HuH-7.5 (cell line): ENCODE measurements around the gene ARHGAP44.
"Not testable (repeated sequence)": the region's sequence is repeated elsewhere in the genome, so short reads cannot be mapped to it uniquely, and the experiment has no call there.

Experiments
- DNase-seq: peaks from one replicate; pipeline ENCODE4 v3.0.0; 2011; ENCODE audit warnings: low spot score

Gene ARHGAP44

DNA sequence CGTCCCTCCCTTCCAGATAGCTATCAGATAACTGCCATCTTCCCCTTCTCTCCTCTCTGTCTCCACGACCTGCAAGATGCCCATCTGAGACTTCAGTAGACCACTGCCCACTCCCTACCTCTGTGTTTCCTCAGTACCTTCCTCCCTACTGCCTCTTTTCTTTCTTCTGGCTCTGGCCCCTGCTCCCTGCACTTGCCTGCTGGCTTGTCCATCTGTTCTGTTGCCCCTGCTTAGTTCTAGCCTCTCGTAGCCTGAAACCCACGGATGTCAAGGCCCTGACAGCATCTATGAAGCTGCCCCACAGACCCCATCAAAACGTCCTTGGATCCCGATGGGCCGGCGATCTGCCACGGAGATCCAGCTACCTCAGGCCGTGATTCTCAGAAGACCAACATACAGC is 175.5 kb downstream of the ARHGAP44 start:
- no peak for DNase-seq

DNA sequence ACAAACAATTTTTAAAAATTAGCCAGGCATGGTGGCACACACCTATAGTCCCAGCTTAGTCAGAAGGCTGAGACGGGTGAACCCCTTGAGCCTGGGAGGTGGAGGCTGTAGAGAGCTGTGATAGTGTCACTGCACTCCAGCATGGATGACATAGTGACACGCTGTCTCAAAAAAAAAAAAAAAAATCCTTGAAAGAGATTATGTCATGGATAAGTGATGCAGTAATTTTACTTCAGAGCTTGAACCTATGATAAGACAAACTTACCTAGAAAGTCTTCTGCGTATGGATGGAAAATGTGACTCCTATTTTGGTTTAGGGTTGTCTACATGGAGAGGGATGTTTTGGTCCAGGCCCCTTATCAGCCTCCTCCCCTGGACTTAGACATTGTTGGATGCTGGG is 176.7 kb downstream of the ARHGAP44 start:
- DNase-seq: no peak

DNA sequence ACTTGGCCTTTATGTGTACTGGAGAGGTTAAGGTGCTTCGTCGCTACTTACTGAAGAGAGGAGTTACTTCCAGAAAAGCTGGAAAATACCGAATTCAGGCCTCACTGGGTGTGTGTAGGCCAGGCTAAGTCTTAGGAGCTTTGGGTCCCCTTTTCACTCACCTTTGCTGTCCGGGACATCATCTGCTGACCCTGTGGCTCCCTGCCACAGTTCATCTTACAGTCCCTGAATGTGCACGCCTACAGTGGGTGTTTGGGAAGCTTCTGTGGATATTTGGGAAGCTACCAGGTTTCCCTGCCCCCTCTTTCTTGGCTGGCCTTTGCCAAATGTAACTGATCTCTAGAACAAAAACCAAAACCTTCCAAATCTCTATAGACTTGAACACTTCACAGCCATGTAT is 177.1 kb downstream of the ARHGAP44 start:
- DNase-seq: no peak

DNA sequence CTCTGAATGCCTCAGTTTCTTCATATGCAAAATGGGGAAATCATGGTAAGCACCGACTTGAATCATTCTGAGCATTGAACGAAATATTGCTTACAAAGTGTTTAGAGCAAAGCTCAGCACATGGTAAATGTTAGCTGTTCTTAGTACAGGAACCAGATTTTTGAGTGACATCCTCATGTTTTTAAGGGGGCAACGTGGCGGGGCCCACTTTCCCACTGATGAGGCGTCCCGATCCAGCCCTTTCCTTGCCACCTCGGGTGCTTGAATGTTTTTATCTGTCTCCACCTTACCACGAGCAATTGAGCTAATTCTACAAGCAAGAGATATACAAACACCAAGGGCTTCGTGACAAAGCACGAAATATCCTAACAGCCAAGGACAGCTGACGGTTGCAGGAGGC is 178.7 kb downstream of the ARHGAP44 start:
- no peak for DNase-seq

DNA sequence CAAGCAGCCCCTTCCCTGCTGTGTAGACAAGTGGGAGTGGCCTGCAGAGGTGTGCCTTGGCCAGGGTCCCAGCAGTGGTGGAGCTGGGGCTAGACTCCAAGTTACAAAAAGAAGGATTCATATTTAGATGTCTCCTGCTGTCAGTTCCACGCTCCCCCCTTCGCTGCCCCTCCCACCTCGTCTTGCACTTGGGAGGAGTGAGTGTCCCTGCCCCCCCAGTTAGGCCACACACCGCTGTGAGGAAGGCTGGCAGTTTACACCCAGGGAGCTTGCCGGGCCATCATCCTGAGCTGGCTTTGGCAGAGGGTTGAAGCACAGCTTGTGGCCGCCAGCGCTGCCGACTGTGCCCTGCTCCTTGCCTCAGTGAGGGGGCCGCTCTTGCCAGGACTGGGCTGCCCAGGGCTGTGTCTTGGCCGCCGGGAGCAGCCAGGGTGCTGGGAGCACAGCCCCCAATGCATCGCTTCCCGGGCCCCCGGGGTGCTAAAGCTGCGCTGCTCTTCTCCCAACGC is 184.3 kb downstream of the ARHGAP44 start:
- no peak for DNase-seq

DNA sequence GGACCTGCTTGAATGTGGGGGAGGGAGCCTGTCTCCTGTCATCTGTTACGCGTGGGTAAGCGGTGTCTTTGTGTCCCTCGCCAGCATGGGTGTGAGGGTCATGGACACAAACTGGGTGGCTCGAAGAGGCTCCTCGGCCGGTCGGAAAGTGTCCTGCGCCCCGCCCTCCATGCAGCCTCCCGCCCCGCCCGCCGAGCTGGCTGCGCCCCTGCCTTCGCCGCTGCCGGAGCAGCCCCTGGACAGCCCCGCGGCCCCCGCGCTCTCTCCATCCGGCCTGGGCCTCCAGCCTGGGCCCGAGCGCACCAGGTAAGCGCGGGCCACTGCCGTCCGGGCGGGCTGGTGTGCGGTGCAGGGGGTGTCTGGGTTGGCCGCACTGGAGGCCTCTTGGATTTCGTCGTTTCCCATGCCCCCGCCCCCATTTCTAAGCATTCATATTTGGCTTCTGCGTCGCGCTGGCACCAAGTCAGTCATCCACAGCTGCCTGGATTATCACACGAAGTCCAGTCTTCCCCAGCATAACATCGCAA is 184.8 kb downstream of the ARHGAP44 start:
- DNase-seq: no peak

DNA sequence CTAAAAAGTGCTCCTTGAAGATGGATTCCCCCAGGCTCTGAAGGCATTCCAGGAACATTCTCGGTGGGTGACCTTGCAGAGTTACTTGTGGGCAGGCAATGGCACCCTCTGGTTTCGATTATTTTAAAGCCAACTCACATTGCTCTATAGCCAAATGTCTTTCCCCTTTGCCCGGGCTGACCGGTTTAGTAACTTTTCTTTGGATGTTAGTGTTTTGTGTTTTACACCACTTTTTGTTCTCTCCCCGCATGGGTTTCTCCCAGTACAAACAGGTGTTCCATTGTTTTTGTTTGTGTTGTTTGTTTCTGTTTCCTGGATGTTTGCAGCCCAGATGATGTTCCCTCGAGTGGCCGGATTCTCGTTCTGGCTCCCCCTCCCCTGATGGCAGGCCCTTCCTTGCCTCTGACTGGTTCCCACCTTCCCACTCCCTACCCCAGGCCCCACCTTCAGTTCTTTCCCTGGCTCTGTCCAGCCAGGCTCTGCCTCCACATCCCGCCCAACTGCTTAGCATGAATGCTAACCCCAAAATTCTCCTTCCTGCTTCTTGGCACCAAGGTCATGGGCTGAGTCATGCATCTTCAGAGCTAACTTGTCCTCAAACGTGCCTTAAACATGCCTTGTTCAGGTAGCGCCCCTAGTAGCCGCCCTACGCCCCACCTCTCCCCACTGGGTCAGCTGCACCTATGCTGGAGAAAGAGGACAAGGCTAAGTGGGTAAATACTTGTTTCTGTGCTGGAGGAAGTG is 187.9 kb downstream of the ARHGAP44 start:
- DNase-seq: no peak

DNA sequence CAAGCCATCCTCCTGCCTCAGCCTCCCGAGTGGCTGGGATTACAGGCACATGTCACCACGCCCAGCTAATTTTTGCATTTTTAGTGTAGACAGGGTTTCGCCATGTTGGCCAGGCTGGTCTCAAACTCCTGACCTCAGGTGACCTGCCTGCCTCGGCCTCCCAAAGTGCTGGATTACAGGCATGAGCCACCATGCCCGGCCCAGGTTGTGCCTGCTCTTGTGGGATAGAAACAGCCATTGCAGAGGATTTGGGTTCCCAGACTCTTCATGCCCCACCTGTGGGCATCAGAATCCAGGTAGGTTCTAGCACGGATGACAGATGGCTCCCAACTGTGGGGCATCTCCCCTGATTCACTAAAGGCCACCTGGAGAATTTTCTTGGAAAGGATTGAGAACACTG is 189.5 kb downstream of the ARHGAP44 start:
- not testable (repeated sequence) for DNase-seq

DNA sequence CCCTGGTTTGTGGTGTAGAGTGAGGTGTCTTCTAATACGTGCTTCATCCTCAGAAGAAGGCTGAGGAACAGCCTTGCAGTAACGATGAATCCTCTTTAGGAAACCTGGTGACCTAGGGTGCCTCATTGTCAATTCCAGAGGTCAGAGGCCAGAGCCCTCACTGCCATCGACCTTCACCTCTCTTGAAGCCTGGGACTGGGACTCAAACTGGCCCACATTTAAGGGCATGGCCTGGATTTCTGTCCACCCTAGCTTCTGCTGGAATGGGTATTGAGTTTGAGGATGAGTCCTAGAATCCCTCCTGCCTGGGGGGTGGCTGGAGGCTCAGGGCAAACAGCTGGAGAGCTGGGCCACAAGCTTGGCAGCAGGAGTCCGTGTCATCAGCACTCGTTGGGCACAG is 189.9 kb downstream of the ARHGAP44 start:
- no peak for DNase-seq

DNA sequence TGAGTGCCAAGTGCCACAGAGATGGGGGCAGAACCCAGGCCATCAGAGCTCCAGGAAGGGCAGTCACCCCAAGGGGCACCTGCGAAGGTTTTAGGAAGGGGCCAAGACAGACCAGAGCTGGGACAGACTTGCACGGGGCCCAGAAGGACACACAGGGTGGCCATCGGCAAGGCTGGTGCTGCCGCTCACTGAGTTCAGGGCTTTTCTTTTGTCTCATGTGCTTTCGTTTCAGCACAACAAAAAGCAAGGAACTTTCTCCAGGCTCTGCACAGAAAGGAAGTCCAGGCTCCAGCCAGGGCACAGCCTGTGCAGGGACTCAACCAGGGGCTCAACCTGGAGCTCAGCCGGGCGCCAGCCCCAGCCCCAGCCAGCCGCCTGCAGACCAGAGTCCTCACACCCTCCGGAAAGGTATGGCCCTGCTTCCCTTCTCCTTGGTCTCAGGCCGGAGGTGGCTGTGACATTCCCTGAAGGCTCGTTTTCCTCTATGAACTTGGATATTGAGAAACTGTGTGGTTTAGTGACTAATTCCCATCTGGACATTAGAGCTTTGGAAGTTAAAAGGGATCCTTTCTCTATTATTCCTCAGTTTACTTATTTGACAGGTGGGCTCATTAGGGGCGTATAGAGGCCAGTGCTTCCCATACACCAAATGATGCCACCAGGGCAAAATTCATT is 190.7 kb downstream of the ARHGAP44 start:
- DNase-seq: no peak

DNA sequence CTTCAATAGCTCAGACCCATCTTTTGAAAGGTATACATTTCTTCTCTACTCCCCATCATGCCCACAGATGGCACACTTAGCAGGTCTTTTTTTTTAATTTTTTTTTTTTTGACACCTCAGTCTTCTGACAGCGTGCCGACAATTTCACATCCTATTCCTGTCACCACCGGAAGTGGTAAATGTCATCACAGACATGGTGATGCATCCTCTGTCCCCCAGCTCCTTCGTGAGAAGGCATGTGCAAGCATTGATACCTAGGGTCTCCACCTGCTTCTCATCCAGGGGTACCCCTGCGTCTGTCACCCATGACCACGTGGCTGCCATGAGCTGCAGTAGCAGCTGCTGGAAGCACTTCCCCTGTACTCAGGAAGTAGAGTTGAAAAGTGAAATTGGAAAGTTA is 192.9 kb downstream of the ARHGAP44 start:
- DNase-seq: no peak

DNA sequence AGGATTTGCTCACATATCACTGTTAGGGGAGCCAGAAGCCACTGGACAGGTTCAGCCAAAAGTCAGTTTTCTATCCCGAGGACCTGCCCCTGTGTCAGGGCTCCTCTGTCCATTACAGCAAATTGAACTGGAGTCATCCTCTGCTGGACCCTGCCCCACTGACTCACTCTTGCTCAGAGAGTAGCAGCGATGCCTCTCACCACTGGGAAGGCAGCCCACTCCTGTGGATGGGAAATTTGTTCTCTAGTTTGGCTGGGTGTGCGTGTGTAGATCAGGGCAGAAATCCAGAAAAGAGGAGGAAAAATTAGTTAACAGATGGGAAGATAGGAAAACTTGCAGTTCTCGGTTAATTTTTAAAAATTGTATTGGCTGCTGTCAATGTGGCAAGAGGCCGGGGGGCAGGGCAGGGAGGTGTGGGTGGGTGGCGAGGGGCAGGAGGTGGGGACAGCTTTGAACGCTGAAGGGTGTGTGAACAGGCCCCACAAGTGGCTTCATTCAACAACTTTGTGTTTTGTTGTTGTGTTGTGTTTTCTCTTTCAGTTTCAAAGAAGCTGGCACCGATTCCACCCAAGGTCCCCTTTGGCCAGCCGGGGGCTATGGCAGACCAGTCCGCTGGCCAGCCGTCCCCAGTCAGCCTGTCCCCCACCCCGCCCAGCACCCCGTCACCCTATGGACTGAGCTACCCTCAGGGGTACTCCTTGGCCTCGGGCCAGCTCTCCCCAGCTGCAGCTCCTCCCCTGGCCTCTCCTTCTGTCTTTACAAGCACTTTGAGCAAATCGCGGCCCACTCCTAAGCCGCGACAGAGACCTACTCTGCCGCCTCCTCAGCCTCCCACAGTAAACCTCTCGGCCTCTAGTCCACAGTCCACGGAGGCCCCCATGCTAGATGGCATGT is 194.9 kb downstream of the ARHGAP44 start:
- DNase-seq: no peak

DNA sequence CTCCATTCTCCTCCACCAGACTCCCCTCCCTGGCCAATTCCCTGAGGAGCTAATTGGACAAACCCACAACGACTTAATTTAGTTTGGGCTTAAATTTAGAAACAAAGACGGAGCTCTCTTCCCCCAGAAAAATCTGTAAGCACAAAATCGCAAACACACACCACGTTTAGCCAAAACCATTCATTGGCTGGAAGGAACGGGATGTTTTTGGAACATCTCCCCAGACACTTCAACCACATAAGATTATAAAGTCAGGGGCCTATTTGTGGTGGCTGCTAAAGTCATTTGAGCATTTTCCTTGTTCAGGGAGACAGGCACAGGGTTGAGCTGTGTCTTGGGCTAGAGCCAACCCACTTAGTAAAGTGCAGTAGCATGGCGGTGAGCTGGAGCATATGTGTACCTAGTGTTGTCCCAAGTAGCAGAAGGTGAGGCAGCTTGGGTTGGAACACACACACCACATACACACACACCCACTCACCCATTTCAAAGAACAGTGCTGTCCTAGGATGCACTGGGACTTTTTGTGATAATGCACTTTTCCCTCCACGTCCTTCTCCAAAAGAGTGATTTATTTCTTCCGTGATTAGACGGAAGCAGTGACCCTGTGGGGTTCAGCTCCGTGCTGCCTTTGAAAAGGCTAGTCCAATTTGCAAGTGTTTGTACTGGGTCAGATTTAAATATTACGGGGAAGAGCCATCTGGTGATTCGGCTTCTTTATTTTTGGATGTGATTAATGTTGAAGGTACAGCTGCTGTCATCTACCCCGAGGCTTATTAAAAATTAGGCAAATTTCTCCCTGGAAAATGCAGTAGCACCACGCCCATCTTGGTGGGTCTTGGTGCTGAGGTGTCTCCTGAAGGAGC is 196.4 kb downstream of the ARHGAP44 start:
- DNase-seq: no peak

DNA sequence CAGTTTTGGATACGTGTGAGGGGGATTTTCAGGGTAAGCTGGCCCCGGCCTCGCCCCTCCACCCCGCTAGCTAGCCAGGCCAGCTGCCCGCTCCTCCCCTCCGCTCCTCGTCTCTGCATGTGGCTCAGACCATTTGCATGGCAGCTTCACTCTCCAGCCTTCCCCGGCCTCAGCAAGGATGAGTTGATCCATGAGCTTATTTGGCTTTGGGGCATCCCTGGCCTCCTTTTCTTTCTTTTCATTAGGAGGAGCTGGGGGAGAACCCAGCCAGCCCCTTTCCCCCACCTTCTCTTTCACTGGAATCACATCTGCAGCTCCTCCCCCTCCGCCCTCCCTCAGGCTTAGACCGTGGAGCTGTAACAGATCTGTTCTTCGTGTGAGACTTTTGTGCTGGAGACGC is 197.8 kb downstream of the ARHGAP44 start:
- DNase-seq: no peak

DNA sequence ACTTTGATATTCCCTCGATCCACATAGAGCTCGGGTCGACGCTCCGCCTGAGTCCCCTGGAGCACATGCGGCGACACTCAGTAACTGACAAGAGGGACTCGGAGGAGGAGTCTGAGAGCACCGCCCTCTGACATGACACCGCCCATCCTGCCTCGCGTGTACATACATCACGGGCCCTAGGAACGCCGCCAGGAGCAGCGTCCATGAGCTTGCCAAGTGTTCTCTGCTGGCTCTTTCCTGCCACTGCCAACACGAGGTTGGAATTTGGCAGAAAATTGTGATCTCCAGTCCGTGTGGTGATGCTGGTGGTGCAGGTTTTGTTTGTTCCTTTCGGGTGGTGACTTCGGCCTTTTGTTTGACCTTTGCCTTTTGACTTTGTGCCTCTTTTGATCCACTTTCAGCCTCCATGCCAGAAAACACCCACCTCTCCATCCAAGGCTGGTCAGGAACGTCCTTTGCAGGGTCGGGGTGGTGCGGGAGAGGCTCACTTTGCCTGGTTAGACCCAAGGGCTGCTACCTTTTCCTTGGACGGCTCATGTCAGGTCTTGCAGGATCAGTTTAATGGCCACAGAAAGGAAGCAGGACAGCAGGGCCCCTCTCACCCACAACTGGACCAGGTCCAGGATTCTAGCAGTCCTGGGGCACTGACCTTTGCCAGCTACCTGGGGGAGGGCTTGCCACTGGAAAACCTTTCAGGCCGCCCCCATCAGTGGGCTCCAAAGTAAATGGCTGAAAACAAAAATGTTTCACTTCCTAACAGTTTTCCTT is 200.9 kb downstream of the ARHGAP44 start:
- no peak for DNase-seq

DNA sequence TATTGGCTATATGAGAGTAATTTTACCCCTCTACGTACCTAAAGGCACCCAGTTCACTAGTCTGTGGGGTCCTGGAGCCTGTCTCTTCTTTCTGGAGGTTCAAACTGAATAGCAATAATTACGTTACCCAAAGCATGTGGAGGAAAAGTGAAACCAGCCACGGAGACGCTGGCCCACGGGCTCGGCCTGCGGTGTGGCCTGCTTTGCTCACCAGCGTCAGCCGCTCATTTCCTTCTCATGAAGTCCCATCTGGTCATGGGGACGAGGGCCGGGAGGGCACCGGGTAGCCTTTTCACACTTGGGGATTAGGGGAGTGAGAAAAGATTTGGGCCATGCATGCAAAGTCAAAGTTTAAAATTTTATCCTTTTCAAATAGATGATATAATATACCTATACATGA is 201.6 kb downstream of the ARHGAP44 start:
- no peak for DNase-seq

DNA sequence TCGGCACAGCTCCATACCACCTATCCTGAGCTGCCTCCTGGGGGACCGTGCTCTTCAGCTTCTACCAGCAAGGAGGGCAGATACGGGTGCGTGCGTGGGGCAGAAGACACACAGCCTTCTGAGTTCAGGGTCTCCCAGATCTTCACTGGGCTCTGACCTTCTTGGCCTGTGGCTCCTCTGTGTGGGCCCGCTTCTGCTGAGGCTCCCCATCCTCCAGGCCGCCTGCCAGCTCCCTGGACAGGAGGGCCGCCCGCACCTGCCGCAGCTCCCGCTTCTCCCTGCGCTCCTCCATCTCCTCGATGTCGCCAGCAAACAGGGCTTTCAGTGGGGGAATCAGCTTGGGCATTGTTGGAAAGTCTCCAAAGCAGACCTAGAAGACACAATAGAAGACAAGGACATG is 203.4 kb downstream of the ARHGAP44 start:
- no peak for DNase-seq

DNA sequence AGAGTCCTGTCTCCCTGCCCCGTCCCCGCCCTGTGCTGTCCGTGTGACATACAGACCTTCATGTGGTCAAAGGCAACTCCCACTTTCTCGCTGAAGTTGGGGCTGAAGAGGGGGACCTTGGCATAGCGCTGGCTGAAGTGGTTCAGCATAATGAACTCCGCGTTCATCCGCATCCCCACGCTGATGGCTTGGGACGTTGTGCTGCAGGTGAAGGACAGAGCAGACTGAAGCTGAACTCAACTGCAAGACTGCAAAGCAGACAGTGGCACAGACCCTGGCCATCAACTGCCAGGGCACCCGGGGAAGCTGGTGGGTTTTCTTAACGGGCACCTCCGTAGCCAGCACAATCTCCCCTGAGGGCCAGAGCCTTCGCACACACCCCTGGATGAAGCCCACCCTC is 204.3 kb downstream of the ARHGAP44 start:
- DNase-seq: no peak

DNA sequence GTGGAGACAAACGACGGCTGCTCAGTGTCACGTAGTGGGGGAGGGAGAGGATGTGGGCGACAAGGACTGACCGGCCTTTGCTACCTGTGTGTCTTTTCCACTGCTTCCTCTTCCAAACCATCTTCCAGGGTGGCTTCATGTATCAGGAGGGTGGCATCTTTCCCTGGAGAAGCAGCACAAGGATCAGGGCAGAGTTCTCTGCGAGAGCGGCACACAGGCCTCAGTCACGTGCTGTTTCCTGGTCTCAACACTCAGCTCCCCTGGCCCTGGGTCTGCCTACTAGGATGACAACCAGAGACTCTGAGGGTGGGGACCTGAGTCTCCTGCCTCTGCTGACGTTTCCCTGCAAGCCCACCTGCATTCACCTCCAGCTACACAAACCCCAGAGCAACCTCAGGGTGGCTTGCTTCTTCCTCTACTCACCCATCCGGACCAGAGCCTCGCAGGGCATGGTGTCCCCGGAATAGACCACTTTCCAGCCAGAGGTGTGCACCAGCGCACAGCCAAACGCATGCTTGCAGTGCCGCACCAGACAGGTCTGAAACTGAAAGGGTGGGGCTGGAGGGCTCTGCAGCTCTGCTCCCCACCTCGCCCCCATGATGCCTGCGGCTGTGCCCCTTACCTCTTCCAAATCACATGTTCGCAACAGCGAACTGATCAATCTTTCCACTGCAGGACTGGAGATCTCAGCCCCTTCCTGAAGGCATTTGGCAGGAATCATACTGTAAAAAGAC is 205.2 kb downstream of the ARHGAP44 start:
- no peak for DNase-seq
